Heart right ventricle (tissue), 16 donors: ENCODE data around the gene CREB3L2. TPM values are rescaled to one million over a fixed set of nuclear protein-coding genes. Genes with fewer than 3 reads are reported as not detected.

Experiments
- ATAC-seq, 8 donors: fragments of 200-7000 bp; cut with Tn5 transposase; one replicate each; pipeline ENCODE4 v1.9.1; 2020; ENCODE audit warnings: mild to moderate bottlenecking in 8 of 8, moderate library complexity in 8 of 8, moderate number of reproducible peaks in 1 of 8
- DNase-seq, 2 donors: peaks; one replicate each; pipeline ENCODE4 v3.0.0-alpha.2; 2020
- H3K27ac ChIP-seq, 10 donors: fragments of 200-600 bp; sonication (generic) in 2 of 10; one replicate each; pipeline versions ENCODE4 v1.5.0 to v1.8.0; 2020 to 2022; ENCODE audit warnings: mild to moderate bottlenecking in 3 of 10
- H3K27me3 ChIP-seq, 7 donors: fragments of 200-600 bp; one replicate each; pipeline ENCODE4 v1.8.0; 2021 to 2022; ENCODE audit warnings: mild to moderate bottlenecking in 2 of 7
- H3K36me3 ChIP-seq, 9 donors: fragments of 200-600 bp; sonication (generic) in 1 of 9; one replicate each; pipeline versions ENCODE4 v1.5.0 to v1.8.0; 2020 to 2022; ENCODE audit warnings: mild to moderate bottlenecking in 2 of 9
- H3K4me1 ChIP-seq, 9 donors: fragments of 200-600 bp; sonication (generic) in 1 of 9; one replicate each; pipeline versions ENCODE4 v1.5.0 to v1.8.0; 2020 to 2022; ENCODE audit warnings: mild to moderate bottlenecking in 4 of 9
- H3K4me3 ChIP-seq, 10 donors: fragments of 200-600 bp; sonication (generic) in 2 of 10; one replicate each; pipeline versions ENCODE4 v1.5.0 to v1.8.0; 2020 to 2022; ENCODE audit warnings: mild to moderate bottlenecking in 7 of 10, moderate library complexity in 2 of 10
- H3K9me3 ChIP-seq, 11 donors: fragments of 200-600 bp in 10 of 11; sonication (generic) in 2 of 11; one replicate each; pipeline versions ENCODE4 v1.5.0 to v1.8.0; 2013 to 2022; ENCODE audit warnings: mild to moderate bottlenecking in 2 of 11, control low read depth in 1 of 11, moderate library complexity in 1 of 11
- WGBS, 2 donors: extraction: QIAGEN DNeasy Blood & Tissue Kit; methylation state at CpG; one replicate each; pipeline ENCODE4 v1.1.7; 2013; ENCODE audit warnings: inconsistent platforms in 1 of 2; 5-methylcytosine and 5-hydroxymethylcytosine counted together
- intact Hi-C, 10 donors: fragments of 100-400 bp; cut with DNase I; formaldehyde crosslinking; loops; one replicate each; pipeline versions ENCODE4 v1.11.1 to v1.14.2; 2022
- polyA plus RNA-seq, 2 donors: library from polyadenylated mRNA; stranded (reverse); fragments of 200-250 nt; gene quantifications; one replicate each; pipeline ENCODE4 v1.2.3, GENCODE V29; 2013
- total RNA-seq, 10 donors: library from RNA; stranded (reverse); fragmentation: NEBNext Ultra II Directional in 3 of 10; extraction: Animal tissue kit (Norgen Biotek cat#: 25700) in 3 of 10; gene quantifications; one replicate each; pipeline versions ENCODE4 v1.2.1 to v1.2.4, GENCODE V29; 2021 to 2023
- TF ChIP-seq, protein P1 (sequence below), 9 donors: fragments of 200-600 bp; sonication (generic) in 2 of 9; IDR thresholded peaks; one replicate each; pipeline versions ENCODE4 v1.5.0 to v1.8.0; 2021 to 2022; ENCODE audit warnings: antibody characterized with exemption in 9 of 9, mild to moderate bottlenecking in 5 of 9, moderate library complexity in 1 of 9
- donor health status: Arrhythmogenic right ventricular cardiomyopathy.
- donor health status: ischemic (EF 13 %, LVEDD 7.1; RV severe dilation, severe dysfunction).
- donor health status: healthy with polysubstance abuse.
- donor health status: DM: no; HTN: yes; CAD: no.
- donor health status: DM: no; HTN: no; CAD: no.
- donor health status: ischemic (EF 25% LVEDD 6.9; RV normal size, moderate dysfunction).
- donor health status: ischemic (EF 25% LVEDD 5.7; RV mildly dilated, moderate dysfunction).
- donor health status: healthy.
- donor health status: DM: yes; HTN: yes; CAD: no.
- donor health status: Ischemic cardiomyopathy.
- donor health status: ischemic (EF 35%, LVEDD 5.7; RV mildly dilated, moderate dysfunction).
- donor health status: nonischemic (EF 11% LVEDD 7.7; RV severe dilation, severe dysfunction).
- donor health status: DM: yes; HTN: yes; CAD: no.
- donor health status: PGD.
- donor health status: ischemic (EF 29% LVEDD 5.4; RV normal size, mild dysfunction).
- donor health status: nonischemic (EF 23%, LVEDD 6.1; RV moderate dilation, normal function).

Gene CREB3L2
- total and polyA plus RNA-seq, 12 donors = 4.2 to 34.2 (median 23.3) TPM

DNA sequence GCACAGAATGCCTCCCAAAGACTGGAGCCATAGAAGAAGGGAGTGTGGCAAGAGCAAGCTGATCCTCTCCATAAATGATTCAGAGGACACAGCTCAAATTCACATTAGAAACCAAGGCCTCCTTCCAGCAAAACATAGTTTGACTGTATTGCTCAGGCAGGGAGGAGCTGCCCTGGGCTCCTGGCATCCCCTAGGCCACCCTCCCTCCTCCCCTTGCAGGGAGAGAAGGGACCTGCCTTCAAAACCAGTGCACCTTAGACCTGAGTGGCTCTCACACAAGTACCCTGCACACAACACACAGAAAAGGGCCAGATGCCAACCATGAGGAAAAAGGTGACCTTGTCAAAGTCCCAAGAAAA is 64.7 kb downstream of the CREB3L2 start:
- Histone ChIP-seq H3K27me3 (no peaks in the 10 kb centered on the region), H3K4me1 (peaks cover 3 to 85% (median 74%) of the 10 kb centered on the region in 9 donors), H3K27ac (peak overlapping the region in 5 of 10 donors; percentile 21 to 79 (median 42)), H3K9me3 (no peaks in the 10 kb centered on the region), H3K4me3 (no peak overlapping the region), H3K36me3 (no peaks in the 10 kb centered on the region)
- TF ChIP-seq, protein P1, sequence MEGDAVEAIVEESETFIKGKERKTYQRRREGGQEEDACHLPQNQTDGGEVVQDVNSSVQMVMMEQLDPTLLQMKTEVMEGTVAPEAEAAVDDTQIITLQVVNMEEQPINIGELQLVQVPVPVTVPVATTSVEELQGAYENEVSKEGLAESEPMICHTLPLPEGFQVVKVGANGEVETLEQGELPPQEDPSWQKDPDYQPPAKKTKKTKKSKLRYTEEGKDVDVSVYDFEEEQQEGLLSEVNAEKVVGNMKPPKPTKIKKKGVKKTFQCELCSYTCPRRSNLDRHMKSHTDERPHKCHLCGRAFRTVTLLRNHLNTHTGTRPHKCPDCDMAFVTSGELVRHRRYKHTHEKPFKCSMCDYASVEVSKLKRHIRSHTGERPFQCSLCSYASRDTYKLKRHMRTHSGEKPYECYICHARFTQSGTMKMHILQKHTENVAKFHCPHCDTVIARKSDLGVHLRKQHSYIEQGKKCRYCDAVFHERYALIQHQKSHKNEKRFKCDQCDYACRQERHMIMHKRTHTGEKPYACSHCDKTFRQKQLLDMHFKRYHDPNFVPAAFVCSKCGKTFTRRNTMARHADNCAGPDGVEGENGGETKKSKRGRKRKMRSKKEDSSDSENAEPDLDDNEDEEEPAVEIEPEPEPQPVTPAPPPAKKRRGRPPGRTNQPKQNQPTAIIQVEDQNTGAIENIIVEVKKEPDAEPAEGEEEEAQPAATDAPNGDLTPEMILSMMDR (IDR thresholded peaks at IDR 0.05) = no peak
- intact Hi-C loops = no loop called here
- peak in 1 of 8 donors; percentile 23 for ATAC-seq
- DNase-seq = no peak

DNA sequence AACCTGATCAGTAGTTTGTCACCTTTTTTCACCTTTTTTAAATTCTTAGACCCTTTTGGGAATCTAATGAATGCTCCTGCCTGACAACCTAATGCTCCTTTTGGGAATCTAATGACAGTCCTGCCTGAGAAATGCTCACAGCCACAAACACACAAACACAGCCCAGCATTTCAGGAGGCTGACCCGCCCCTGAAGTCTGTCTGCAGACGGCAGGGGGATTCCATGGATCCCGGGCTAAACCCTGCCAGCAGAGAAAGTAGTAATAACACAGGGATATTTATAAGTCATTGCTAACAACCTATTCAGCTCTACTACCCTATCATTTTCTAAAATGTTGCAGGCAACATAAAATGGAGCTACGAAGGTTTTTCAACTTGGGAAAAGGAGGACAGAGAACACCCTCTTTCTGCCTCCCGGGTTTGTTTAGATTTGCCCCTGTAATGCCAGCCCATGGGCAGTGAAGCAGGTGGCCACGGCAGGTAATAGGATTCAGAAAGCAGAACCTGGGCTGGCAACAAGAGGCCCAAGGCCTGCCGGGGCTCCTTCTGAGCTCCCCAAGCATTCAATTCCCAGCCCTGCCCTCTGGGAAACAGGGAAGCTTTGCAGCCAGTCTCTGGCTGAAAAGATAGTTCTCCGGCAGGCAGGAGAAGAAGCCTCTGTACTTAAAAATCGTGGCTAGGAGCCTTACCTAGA is 65.2 kb downstream of the CREB3L2 start:
- H3K27me3 ChIP-seq = no peaks in the 10 kb centered on the region
- H3K4me1 ChIP-seq = peaks cover 3 to 85% (median 71%) of the 10 kb centered on the region in 9 donors
- TF ChIP-seq, protein P1 (IDR thresholded peaks at IDR 0.05) = no peak
- H3K27ac ChIP-seq = peak overlapping the region in 6 of 10 donors; percentile 26 to 79 (median 44)
- intact Hi-C loops = no loop called here
- H3K36me3 ChIP-seq = no peaks in the 10 kb centered on the region
- DNase-seq (no peak), ATAC-seq (no peak)
- no peak overlapping the region for H3K4me3 ChIP-seq
- 79 to 81% methylated on average over 9 of the region's 9 CpGs for WGBS, 2 donors
- H3K9me3 ChIP-seq = no peaks in the 10 kb centered on the region

DNA sequence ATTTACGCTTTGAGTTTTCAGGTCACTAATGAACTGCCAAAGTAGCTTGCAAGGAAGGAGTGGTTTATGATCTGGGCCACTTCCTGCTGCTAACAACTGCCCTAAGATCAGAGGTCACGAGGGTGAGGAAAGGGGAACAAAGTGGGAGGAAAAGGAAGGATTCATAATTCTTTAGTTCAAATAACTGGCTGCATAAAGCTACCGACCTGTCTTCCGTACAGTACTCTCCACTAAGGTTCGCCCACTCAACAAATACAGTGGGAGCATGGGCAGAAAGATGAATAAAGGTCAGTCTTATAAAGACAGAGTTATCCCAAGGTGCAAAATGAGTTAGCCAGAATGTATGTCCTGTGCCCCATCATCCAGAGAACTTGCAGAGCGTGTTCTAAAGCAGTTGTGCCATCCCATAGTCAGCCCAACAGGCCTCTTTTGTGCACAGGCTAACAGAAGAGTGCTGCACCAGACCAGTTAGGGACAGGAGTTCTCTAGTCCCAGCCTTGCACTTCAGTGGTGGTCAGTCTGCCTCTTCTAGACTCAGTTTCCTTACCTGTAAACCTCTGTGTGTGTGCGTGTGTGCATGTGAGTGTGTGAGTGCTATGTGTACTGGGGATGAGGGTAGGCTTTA is 65.9 kb downstream of the CREB3L2 start:
- H3K4me3 ChIP-seq = peak overlapping the region in 3 of 10 donors; percentile 5 to 35 (median 26)
- intact Hi-C loops = no loop called here
- peak overlapping the region in 6 of 10 donors; percentile 26 to 79 (median 44) for H3K27ac ChIP-seq
- H3K4me1 ChIP-seq = peaks cover 3 to 85% (median 66%) of the 10 kb centered on the region in 9 donors
- H3K36me3 ChIP-seq = no peaks in the 10 kb centered on the region
- peak in 3 of 8 donors; percentile 21 to 33 (median 24) for ATAC-seq
- no peak for DNase-seq
- no peaks in the 10 kb centered on the region for H3K9me3 ChIP-seq
- WGBS, 2 donors = 65 to 75% methylated on average over 7 of the region's 7 CpGs
- TF ChIP-seq, protein P1 (IDR thresholded peaks at IDR 0.05) = no peak
- H3K27me3 ChIP-seq = no peaks in the 10 kb centered on the region

DNA sequence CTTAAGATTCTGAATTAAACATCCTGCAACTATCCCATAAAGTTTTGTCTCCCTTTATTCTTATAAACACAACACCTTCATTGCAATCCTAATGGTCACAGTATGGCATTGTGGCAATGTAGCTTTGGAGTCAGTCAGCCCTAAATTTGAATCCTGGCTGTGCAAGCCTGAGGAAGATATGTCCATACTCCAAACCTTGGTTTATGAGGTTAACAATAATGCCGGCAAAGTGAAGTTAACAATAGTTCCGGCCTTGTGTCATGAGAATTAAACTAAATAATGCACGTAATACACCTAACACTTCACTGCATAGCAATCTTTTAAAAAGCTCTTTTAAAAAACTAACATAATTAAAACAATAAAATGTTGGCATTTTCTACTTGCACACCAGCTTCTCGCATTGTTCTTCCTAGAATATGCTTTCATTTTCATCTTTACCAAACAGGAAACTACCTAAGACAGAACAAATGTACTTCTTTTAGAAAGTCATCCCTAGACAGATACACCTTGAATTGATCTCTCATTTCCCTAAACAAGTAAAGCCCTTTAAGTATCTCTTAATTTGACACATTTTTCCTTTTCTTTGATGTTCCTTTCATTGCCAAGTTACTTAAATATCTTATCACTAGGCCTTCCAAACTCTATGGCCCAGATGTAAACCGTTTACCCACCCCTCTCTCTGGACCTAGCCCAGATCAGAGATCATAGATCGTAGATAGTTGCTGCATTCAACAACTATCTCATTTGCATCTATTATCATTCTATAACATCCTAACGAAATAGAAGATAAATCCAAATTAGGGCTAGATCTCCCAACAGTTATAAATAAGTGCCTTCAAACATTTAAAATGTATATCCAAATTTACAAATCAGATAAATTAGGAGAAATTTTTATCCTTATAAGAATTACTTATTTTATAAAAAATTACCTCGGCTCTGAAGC is 66.7 kb downstream of the CREB3L2 start:
- Histone ChIP-seq H3K4me1 (peaks cover 3 to 85% (median 62%) of the 10 kb centered on the region in 9 donors), H3K27ac (peak overlapping the region in 6 of 10 donors; percentile 2 to 79 (median 44)), H3K4me3 (peak overlapping the region in 4 of 10 donors; percentile 5 to 35 (median 16)), H3K9me3 (no peaks in the 10 kb centered on the region), H3K27me3 (no peaks in the 10 kb centered on the region), H3K36me3 (no peaks in the 10 kb centered on the region)
- TF ChIP-seq, protein P1 (IDR thresholded peaks at IDR 0.05) = no peak
- intact Hi-C loops = no loop called here
- no peak for ATAC-seq
- DNase-seq = no peak
- 63 to 73% methylated on average over 8 of the region's 8 CpGs for WGBS, 2 donors
